K562 (cell line): Measurements from ENCODE around the gene ZNF485. TPM values are rescaled to one million over a fixed set of nuclear protein-coding genes. Genes with fewer than 3 reads are reported as not detected.

ENCODE experiments used
- ATAC-seq: fragments of 200-7000 bp; cut with Tn5 transposase; 3 replicates; pipeline ENCODE4 v1.9.1; 2020; ENCODE audit warnings: moderate library complexity
- BruUV-seq: library from RNA; stranded (reverse); fragments of 400-500 nt; replicated peaks from 2 replicates; lab custom pipeline; 2021; lab: Mats Ljungman, UMichigan
- CTCF ChIA-PET: fragments of 300-600 bp; formaldehyde crosslinking; extraction: SDS; loops from one replicate; lab custom pipeline; 2021; ENCODE audit warnings: low intra/inter-chr PET ratio; lab: Yijun Ruan, JAX
- POLR2A ChIA-PET: fragments of 300-600, 350-650 bp; sonication (Branson Sonifier 250); formaldehyde crosslinking; extraction: SDS; loops from one replicate; lab custom pipeline; 2021; ENCODE audit warnings: antibody characterized with exemption, inconsistent platforms; lab: Yijun Ruan, JAX
- DNase-seq, 4 experiments: peaks; one replicate each; pipeline versions ENCODE4 v3.0.0 to v3.0.0-alpha.2; 2011 to 2018; ENCODE audit warnings: low spot score in 3 of 4, mixed read lengths in 3 of 4; ENCODE audit errors: extremely low read depth in 1 of 4
- FAIRE-seq: peaks from 2 replicates; lab custom pipeline; 2011; peaks lifted over from hg19 to GRCh38; lab: Jason Lieb, UNC
- H2AFZ ChIP-seq: 2 replicates; pipeline ENCODE4 v1.6.0; 2011; ENCODE audit warnings: low read depth, low read length, control low read depth, inconsistent platforms
- H3K27ac ChIP-seq: fragments of 200-600 bp; 3 replicates; pipeline ENCODE4 v1.8.0; 2011; ENCODE audit warnings: low read depth, mild to moderate bottlenecking, control low read depth, inconsistent platforms, low read length, moderate library complexity, mixed read lengths; ENCODE audit errors: extremely low read depth
- H3K27me3 ChIP-seq, 2 experiments: fragments of 300-600 bp in 1 of 2; 2 replicates in 1 of 2; 3 replicates in 1 of 2; pipeline versions ENCODE4 v1.6.0 to v1.8.0; 2011; ENCODE audit warnings: inconsistent platforms in 2 of 2, low read length in 2 of 2, mild to moderate bottlenecking in 1 of 2, mixed read lengths in 1 of 2, moderate library complexity in 1 of 2; ENCODE audit not compliant: control insufficient read depth in 2 of 2, insufficient read depth in 2 of 2
- H3K36me3 ChIP-seq: fragments of 300-600 bp; 3 replicates; pipeline ENCODE4 v1.8.0; 2011; ENCODE audit warnings: mild to moderate bottlenecking, low read length, inconsistent platforms; ENCODE audit not compliant: control insufficient read depth, insufficient read depth
- H3K4me1 ChIP-seq, 2 experiments: fragments of 200-600 bp in 1 of 2; replicated peaks in 1 of 2; 2 replicates in 1 of 2; 3 replicates in 1 of 2; pipeline versions ENCODE4 v1.5.1 to v1.8.0; 2011; ENCODE audit warnings: inconsistent platforms in 2 of 2, low read length in 2 of 2, mild to moderate bottlenecking in 1 of 2, mixed read lengths in 1 of 2, moderate library complexity in 1 of 2; ENCODE audit not compliant: control insufficient read depth in 2 of 2, insufficient read depth in 2 of 2
- H3K4me2 ChIP-seq: 2 replicates; pipeline ENCODE4 v1.6.1; 2011; ENCODE audit warnings: low read length, control low read depth, inconsistent platforms, mixed read lengths; ENCODE audit not compliant: insufficient read depth
- H3K4me3 ChIP-seq: fragments of 200-600 bp; sonication (generic), shearing (Covaris generic); 2 replicates; pipeline ENCODE4 v1.5.1; 2016; ENCODE audit warnings: control low read depth, inconsistent platforms
- H3K79me2 ChIP-seq: fragments of 200-600 bp; 3 replicates; pipeline ENCODE4 v1.8.0; 2011; ENCODE audit warnings: low read length, inconsistent platforms; ENCODE audit not compliant: control insufficient read depth, insufficient read depth
- H3K9ac ChIP-seq, 2 experiments: 2 replicates each; pipeline versions ENCODE4 v1.6.0 to v1.6.1; 2011; ENCODE audit warnings: low read depth in 2 of 2, low read length in 2 of 2, control low read depth in 1 of 2, inconsistent platforms in 1 of 2, mild to moderate bottlenecking in 1 of 2, mixed read lengths in 1 of 2; ENCODE audit not compliant: insufficient read depth in 1 of 2
- H3K9me1 ChIP-seq: one replicate; pipeline ENCODE4 v1.6.0; 2011; ENCODE audit warnings: inconsistent platforms, mild to moderate bottlenecking, low read length, moderate library complexity; ENCODE audit not compliant: control insufficient read depth, insufficient read depth
- H3K9me3 ChIP-seq: replicated peaks from 2 replicates; pipeline ENCODE4 v1.5.1; 2011; ENCODE audit warnings: low read depth, low read length, inconsistent platforms; ENCODE audit not compliant: control insufficient read depth, insufficient read depth
- H4K20me1 ChIP-seq: replicated peaks from 2 replicates; pipeline ENCODE4 v1.6.1; 2011; ENCODE audit warnings: low read length, inconsistent platforms, mixed read lengths; ENCODE audit not compliant: control insufficient read depth, insufficient read depth
- CREM ChIP-seq: IDR thresholded peaks from 2 replicates; pipeline ENCODE4 v1.6.1; 2014; ENCODE audit warnings: antibody characterized with exemption, low read depth
- DDX20 ChIP-seq: fragments of 450-650 bp; IDR thresholded peaks from 2 replicates; pipeline ENCODE4 v1.6.1; 2016; ENCODE audit warnings: missing genetic modification characterization, low read depth, mild to moderate bottlenecking, missing compliant biosample characterization, moderate library complexity
- MXI1 ChIP-seq: IDR thresholded peaks from 2 replicates; pipeline ENCODE4 v1.6.1; 2011; ENCODE audit warnings: low read depth, mild to moderate bottlenecking, improper control_type of control experiment, low read length
- RREB1 ChIP-seq: fragments of 250-450 bp; sonication (Bioruptor Pico); IDR thresholded peaks from 2 replicates; pipeline ENCODE4 v1.4.0; 2020
- ZBTB33 ChIP-seq: sonication (generic); formaldehyde crosslinking; IDR thresholded peaks from 2 replicates; pipeline ENCODE4 v1.8.1; 2023; ENCODE audit warnings: mild to moderate bottlenecking, missing genetic modification reagents
- ZNF133 ChIP-seq: fragments of 250-450 bp; sonication (Bioruptor Pico); IDR thresholded peaks from 2 replicates; pipeline ENCODE4 v1.4.0; 2020; ENCODE audit warnings: mild to moderate bottlenecking
- ZNF507 ChIP-seq: conservative IDR thresholded peaks from 2 replicates; pipeline ENCODE4 v1.6.1; 2017; ENCODE audit warnings: missing genetic modification characterization, missing compliant biosample characterization
- ZNF609 ChIP-seq: sonication (generic); formaldehyde crosslinking; IDR thresholded peaks from 2 replicates; pipeline ENCODE4 v1.8.1; 2023; ENCODE audit warnings: missing genetic modification reagents, mild to moderate bottlenecking, borderline replicate concordance
- in situ Hi-C: fragments of 300-500 bp; cut with MboI; formaldehyde crosslinking; loops from 4 replicates; pipeline ENCODE4 v1.15.0; 2018; ENCODE audit warnings: inconsistent platforms, mixed read lengths
- intact Hi-C: fragments of 100-400 bp; cut with micrococcal nuclease; formaldehyde crosslinking; loops from 2 replicates; pipeline ENCODE4 v1.14.2; 2022
- polyA plus RNA-seq, 8 experiments: library from polyadenylated mRNA; depleted of rRNA in 4 of 8; stranded (reverse) in 5 of 8; unstranded in 3 of 8; fragments of >200 nt; fragmentation: Nextera tagmentation in 2 of 8; fragmentation: Illumina TruSeq in 1 of 8; extraction: Ambion mirVana in 2 of 8; extraction: Trizol in 1 of 8; gene quantifications; 2 replicates each; pipeline versions ENCODE4 v1.2.1 to v1.2.3, GENCODE V29; 2011 to 2014; ENCODE audit warnings: inconsistent platforms in 1 of 8, missing spikeins in 1 of 8
- total RNA-seq, 7 experiments: library from RNA; depleted of rRNA in 6 of 7; stranded (reverse); fragments of >200 nt in 6 of 7; fragmentation: Illumina TruSeq in 2 of 7; extraction: Trizol in 2 of 7; gene quantifications; 2 replicates each; pipeline versions ENCODE4 v1.2.1 to v1.2.3, GENCODE V29; 2011 to 2021; ENCODE audit warnings: low replicate concordance in 1 of 7

Gene ZNF485
- total and polyA plus RNA-seq, 9 of the 15 experiments (the other 6 are each of a cell fraction or from before 2014, with no cell fraction given): 8.0 to 18.7 (median 11.9) TPM

- TF ChIP-seq ZBTB33 (CRISPR knock-in tag): peak; percentile 59; the same call in 1 of the 2 replicates
- 0 out of 2 replicates have a peak, but pooled peaks have one; percentile 0 for TF ChIP-seq MXI1
- TF ChIP-seq, all 486 proteins: peak for 4
Observed at GRCh38 chr10:43607199-43607573, 948 bp downstream of the ZNF485 start (continued).

- H3K27me3 ChIP-seq: no peaks in the 10 kb centered on the region
- H3K4me3 ChIP-seq: no peak overlapping the region
- no peak for FAIRE-seq
- CTCF ChIA-PET: no interaction called here
- peaks cover 0 to 12% of the 10 kb centered on the region in 2 experiments; a peak in 3 of 5 replicates for H3K4me1 ChIP-seq
- no peak overlapping the region for H3K4me2 ChIP-seq
- POLR2A ChIA-PET: interaction anchor here (1.0 kb wide), 1 partner anchor 16 kb away, joined by 3 read pairs; no protein-coding TSS in a partner anchor
- no peak for DNase-seq
- no peak overlapping the region for H2AFZ ChIP-seq
- H3K9me3 ChIP-seq: peaks cover 10% of the 10 kb centered on the region
- H4K20me1 ChIP-seq: no peaks in the 10 kb centered on the region
- H3K79me2 ChIP-seq: peaks cover 12% of the 10 kb centered on the region
- H3K27ac ChIP-seq: no peak overlapping the region
- no peak overlapping the region for H3K9ac ChIP-seq
- no peaks in the 10 kb centered on the region for H3K9me1 ChIP-seq
- in situ Hi-C loops (no loop called here), intact Hi-C loops (no loop called here)
- BruUV-seq: no TSS peak
- H3K36me3 ChIP-seq: peaks cover 72% of the 10 kb centered on the region
- no peak for ATAC-seq
- TF ChIP-seq DDX20 (tag) (no peak), ZNF133 (CRISPR knock-in tag) (no peak), RREB1 (no peak), CREM (no peak), ZNF609 (CRISPR knock-in tag) (no peak), ZNF507 (tag) (no peak)
Observed at GRCh38 chr10:43610636-43611035, 4.4 kb downstream of the ZNF485 start.
